ENCODE data around the gene HECTD4. TPM values are rescaled to one million over a fixed set of nuclear protein-coding genes. Genes with fewer than 3 reads are reported as not detected.

The HECTD4 gene, protein sequence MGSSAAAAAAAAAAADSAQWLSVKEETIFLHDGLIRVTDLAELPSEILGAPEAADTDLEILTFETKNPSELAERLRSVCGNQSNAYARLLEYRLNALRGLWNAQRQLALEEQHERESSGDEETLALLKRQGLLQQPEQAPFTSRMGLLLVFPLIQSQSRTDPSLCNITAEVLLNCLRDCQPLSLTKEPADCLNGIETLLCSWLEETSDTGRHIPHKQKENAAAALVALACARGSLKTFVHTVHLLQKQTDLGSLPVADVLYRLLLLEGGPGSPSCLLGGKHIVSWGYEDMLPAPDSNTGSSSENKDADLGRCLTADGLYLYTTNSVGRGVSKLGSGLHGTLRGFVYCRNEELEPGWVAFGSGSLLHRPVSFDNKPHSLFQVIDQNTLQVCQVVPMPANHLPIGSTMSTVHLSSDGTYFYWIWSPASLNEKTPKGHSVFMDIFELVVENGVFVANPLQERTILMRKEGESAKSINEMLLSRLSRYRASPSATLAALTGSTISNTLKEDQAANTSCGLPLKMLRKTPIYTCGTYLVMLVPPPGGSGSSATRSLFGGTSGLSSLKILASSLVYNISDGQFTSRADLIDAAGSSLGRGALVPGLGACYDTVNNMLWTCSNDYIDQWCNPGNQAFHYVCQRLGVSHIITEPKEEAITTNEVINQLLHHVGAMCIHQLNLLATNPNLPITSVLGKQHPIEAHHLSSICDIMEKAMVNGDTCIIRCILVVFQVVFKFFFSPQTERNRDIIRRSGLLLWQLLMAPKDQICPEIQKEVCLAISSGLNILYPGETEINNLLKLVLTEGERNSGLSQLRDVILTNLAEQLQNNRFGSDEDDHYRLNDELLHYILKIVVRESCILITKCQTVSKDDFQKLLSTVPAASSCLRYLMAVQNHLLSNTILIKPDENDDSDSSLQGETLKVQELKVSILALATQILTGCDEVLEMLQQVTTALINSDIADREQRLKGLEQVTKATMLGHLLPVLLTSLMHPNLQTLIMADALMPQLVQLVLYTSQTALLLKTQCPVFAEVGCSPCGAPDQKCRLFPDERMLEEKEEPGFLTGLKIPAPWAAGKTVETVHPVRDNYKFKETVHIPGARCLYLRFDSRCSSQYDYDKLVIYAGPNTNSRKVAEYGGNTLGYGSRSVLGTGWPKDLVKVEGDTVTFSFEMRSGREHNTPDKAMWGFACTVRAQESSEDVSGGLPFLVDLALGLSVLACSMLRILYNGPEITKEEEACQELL (N-terminal part only)
- polyA plus RNA-seq (15.8 and 31.0 TPM in 2 replicates), polyA minus RNA-seq (147 and 149 TPM in 2 replicates)

DNA sequence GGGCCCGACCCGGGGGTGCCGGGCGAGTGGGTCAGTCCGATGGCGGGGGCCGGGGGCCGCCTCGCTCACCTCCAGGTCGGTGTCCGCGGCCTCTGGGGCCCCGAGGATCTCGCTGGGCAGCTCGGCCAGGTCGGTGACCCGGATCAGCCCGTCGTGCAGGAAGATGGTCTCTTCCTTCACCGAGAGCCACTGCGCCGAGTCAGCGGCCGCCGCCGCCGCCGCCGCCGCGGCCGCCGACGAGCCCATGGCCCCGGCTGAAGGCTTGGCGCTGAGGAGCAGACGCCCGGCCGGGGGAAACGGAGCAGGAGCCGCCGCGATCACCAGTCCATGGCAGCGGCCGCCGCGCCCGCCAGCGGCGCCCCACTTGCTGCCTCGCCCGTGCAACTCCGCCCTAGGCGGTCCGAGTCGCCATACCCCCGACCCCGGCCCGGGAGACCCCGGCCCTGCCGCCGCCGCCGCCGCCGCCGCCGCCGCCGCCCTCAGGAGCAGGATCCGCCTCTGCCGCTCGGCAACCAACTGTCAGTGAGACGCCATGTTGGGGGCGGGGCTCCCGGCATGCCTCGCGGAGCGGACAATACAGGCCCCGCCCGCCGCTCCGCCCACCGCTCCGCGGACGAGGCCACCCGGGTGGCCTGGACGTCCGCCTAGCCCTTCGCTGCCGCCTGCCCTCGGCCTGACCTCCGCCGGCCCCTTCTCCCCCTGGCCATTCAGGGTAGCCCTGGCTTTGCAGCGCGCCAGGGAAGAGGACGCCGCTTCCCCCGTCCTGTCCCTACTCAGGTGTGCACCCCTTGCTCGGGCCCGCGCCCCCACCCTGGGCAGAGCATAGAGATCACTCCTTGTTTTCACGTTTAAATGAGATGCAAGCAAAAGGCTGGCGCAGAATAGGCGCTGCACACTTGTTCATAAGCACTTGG, at the start of gene HECTD4:
Gene HECTD4 (minus strand): TSS at position 549 of the 914 bp plus-strand sequence. CDS start 303 bp downstream, at position 246.
- H3K9me2 ChIP-seq (ENCODE audit: insufficient read depth, low read length), result no peaks in the 10 kb centered on the region
- peak within 1 kb of the TSS; percentile 39 for H3K4me2 ChIP-seq (ENCODE audit: low read length)
- peak within 1 kb of the TSS; percentile 90 for H3K9ac ChIP-seq (ENCODE audit: low read length)
- no peaks in the 10 kb centered on the region for H4K20me1 ChIP-seq (ENCODE audit: insufficient read depth)
- H3K4me3 ChIP-seq (ENCODE audit: low read length), result peak within 1 kb of the TSS; percentile 85
- H2AFZ ChIP-seq (ENCODE audit: low read depth, low read length), result peak within 1 kb of the TSS; percentile 100
- peaks cover 45% of the 10 kb centered on the region for H3K79me2 ChIP-seq (replicated peaks; ENCODE audit: insufficient read depth, low read length)
- TF ChIP-seq EZH2 (IDR thresholded peaks at IDR 0.05; ENCODE audit: borderline replicate concordance, insufficient read depth, low read length, poor library complexity, severe bottlenecking), result no peak
- peak; percentile 65 for TF ChIP-seq MXI1 (conservative IDR thresholded peaks at IDR 0.05; ENCODE audit: poor library complexity, severe bottlenecking)
- peak; percentile 55 for TF ChIP-seq EP300 (conservative IDR thresholded peaks at IDR 0.05; ENCODE audit: poor library complexity, severe bottlenecking)
- TF ChIP-seq, protein P1, sequence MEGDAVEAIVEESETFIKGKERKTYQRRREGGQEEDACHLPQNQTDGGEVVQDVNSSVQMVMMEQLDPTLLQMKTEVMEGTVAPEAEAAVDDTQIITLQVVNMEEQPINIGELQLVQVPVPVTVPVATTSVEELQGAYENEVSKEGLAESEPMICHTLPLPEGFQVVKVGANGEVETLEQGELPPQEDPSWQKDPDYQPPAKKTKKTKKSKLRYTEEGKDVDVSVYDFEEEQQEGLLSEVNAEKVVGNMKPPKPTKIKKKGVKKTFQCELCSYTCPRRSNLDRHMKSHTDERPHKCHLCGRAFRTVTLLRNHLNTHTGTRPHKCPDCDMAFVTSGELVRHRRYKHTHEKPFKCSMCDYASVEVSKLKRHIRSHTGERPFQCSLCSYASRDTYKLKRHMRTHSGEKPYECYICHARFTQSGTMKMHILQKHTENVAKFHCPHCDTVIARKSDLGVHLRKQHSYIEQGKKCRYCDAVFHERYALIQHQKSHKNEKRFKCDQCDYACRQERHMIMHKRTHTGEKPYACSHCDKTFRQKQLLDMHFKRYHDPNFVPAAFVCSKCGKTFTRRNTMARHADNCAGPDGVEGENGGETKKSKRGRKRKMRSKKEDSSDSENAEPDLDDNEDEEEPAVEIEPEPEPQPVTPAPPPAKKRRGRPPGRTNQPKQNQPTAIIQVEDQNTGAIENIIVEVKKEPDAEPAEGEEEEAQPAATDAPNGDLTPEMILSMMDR (IDR thresholded peaks at IDR 0.05; ENCODE audit: poor library complexity, severe bottlenecking), result no peak
- peak; percentile 91 for TF ChIP-seq POLR2AphosphoS5 (IDR thresholded peaks at IDR 0.05)
- peak; percentile 23 for TF ChIP-seq RAD21 (conservative IDR thresholded peaks at IDR 0.05)
- peak; percentile 92 for TF ChIP-seq TAF1 (IDR thresholded peaks at IDR 0.05; ENCODE audit: low read depth)
- TF ChIP-seq SMC3 (conservative IDR thresholded peaks at IDR 0.05; ENCODE audit: poor library complexity), result peak; percentile 29
- TF ChIP-seq, protein P2, sequence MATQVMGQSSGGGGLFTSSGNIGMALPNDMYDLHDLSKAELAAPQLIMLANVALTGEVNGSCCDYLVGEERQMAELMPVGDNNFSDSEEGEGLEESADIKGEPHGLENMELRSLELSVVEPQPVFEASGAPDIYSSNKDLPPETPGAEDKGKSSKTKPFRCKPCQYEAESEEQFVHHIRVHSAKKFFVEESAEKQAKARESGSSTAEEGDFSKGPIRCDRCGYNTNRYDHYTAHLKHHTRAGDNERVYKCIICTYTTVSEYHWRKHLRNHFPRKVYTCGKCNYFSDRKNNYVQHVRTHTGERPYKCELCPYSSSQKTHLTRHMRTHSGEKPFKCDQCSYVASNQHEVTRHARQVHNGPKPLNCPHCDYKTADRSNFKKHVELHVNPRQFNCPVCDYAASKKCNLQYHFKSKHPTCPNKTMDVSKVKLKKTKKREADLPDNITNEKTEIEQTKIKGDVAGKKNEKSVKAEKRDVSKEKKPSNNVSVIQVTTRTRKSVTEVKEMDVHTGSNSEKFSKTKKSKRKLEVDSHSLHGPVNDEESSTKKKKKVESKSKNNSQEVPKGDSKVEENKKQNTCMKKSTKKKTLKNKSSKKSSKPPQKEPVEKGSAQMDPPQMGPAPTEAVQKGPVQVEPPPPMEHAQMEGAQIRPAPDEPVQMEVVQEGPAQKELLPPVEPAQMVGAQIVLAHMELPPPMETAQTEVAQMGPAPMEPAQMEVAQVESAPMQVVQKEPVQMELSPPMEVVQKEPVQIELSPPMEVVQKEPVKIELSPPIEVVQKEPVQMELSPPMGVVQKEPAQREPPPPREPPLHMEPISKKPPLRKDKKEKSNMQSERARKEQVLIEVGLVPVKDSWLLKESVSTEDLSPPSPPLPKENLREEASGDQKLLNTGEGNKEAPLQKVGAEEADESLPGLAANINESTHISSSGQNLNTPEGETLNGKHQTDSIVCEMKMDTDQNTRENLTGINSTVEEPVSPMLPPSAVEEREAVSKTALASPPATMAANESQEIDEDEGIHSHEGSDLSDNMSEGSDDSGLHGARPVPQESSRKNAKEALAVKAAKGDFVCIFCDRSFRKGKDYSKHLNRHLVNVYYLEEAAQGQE (IDR thresholded peaks at IDR 0.05; ENCODE audit: borderline replicate concordance), result peak; percentile 65
- peak within 1 kb of the TSS; percentile 90 for H3K27ac ChIP-seq (ENCODE audit: low read length)
- H3K27me3 ChIP-seq (ENCODE audit: insufficient read depth, low read depth, low read length), result no peaks in the 10 kb centered on the region
- no peaks in the 10 kb centered on the region for H3K36me3 ChIP-seq (ENCODE audit: insufficient read depth, low read length)
- peaks cover 3% of the 10 kb centered on the region for H3F3A ChIP-seq (ENCODE audit: insufficient read depth, low read length, poor library complexity, severe bottlenecking)
- H3K9me3 ChIP-seq (ENCODE audit: low read length), result no peaks in the 10 kb centered on the region

Data from neural cell (in vitro differentiated cells).